BE2C (cell line): ENCODE results near the gene VAV2.
A peak's percentile ranks its signal among the peaks of the same experiment; 100 is the strongest.

Source experiments
- DNase-seq: peaks from one replicate; pipeline ENCODE4 v3.0.0-alpha.2; 2020
- H3K27me3 ChIP-seq: fragments of 250-450 bp; sonication (Bioruptor Pico); 2 replicates; pipeline ENCODE4 v1.5.1; 2020; ENCODE audit warnings: mild to moderate bottlenecking
- H3K36me3 ChIP-seq: fragments of 250-450 bp; sonication (Bioruptor Pico); 2 replicates; pipeline ENCODE4 v1.5.1; 2020; ENCODE audit warnings: mild to moderate bottlenecking
- H3K4me1 ChIP-seq: fragments of 250-450 bp; sonication (Bioruptor Pico); 2 replicates; pipeline ENCODE4 v1.5.1; 2020
- H3K4me3 ChIP-seq: 2 replicates; pipeline ENCODE4 v1.5.1; 2011; ENCODE audit warnings: low read depth, low read length
- H3K9me3 ChIP-seq: fragments of 250-450 bp; sonication (Bioruptor Pico); 2 replicates; pipeline ENCODE4 v1.5.1; 2020
- TF ChIP-seq, protein P1 (sequence below): IDR thresholded peaks from 2 replicates; pipeline ENCODE4 v1.5.1; 2012; ENCODE audit warnings: mild to moderate bottlenecking, low read depth, low read length

VAV2 gene

GRCh38 chr9:133995012-133995896, 3.1 kb upstream of the VAV2 start:
- H3K9me3 ChIP-seq, result no peaks in the 10 kb centered on the region
- H3K4me3 ChIP-seq, result no peak overlapping the region
- TF ChIP-seq, protein P1, sequence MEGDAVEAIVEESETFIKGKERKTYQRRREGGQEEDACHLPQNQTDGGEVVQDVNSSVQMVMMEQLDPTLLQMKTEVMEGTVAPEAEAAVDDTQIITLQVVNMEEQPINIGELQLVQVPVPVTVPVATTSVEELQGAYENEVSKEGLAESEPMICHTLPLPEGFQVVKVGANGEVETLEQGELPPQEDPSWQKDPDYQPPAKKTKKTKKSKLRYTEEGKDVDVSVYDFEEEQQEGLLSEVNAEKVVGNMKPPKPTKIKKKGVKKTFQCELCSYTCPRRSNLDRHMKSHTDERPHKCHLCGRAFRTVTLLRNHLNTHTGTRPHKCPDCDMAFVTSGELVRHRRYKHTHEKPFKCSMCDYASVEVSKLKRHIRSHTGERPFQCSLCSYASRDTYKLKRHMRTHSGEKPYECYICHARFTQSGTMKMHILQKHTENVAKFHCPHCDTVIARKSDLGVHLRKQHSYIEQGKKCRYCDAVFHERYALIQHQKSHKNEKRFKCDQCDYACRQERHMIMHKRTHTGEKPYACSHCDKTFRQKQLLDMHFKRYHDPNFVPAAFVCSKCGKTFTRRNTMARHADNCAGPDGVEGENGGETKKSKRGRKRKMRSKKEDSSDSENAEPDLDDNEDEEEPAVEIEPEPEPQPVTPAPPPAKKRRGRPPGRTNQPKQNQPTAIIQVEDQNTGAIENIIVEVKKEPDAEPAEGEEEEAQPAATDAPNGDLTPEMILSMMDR, result peak; percentile 70
- peaks cover 16% of the 10 kb centered on the region for H3K4me1 ChIP-seq
- no peaks in the 10 kb centered on the region for H3K36me3 ChIP-seq
- peak; percentile 64 for DNase-seq
- no peaks in the 10 kb centered on the region for H3K27me3 ChIP-seq

- Histone ChIP-seq H3K36me3 (no peaks in the 10 kb centered on the region), H3K4me3 (no peak overlapping the region), H3K4me1 (peaks cover 16% of the 10 kb centered on the region), H3K9me3 (no peaks in the 10 kb centered on the region), H3K27me3 (no peaks in the 10 kb centered on the region)
- TF ChIP-seq, protein P1, result peak; percentile 96
- peak; percentile 91 for DNase-seq
Measured at GRCh38 chr9:133994353-133995011, 2.4 kb upstream of the VAV2 start.

DNA sequence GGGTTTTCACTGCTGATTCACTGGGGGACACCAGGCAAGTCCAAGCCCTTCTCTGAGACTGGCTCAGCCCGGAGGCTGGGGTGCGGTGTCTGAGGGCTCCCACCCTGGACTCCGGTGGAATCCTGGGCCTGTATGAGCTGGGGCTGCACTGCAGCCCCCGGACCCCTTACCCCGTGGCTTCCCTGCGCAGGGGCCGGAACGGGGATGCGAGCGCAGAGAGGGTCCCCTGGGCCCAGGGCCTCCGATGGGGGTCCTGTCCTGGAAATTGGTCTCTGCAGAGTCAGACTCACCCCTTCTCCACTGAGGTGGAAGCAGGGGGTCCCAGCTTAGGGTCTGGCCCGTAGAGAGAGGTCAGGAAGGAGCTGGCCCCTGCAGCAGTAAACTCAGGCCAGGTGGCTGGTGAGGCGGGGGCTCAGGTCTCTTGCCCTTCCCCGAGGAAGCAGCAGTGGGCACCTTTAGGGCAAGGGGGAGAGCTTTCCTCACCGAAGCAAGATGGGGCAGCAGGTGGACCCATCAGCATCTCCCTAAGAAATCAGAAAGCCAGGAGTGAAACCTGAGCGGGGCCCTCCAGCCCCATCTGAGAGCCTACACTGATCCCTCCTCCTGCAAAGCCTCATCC, 1.6 kb upstream of the VAV2 start:
- Histone ChIP-seq H3K9me3 (no peaks in the 10 kb centered on the region), H3K27me3 (no peaks in the 10 kb centered on the region), H3K4me1 (peaks cover 16% of the 10 kb centered on the region), H3K36me3 (peaks cover 1% of the 10 kb centered on the region; the same call in 1 of the 2 replicates), H3K4me3 (peak overlapping the region; percentile 84)
- TF ChIP-seq, protein P1, result no peak
- no peak for DNase-seq

- no peaks in the 10 kb centered on the region; the same call in 1 of the 2 replicates for H3K9me3 ChIP-seq
- no peaks in the 10 kb centered on the region for H3K27me3 ChIP-seq
- TF ChIP-seq, protein P1, result peak; percentile 50
- H3K4me3 ChIP-seq, result peak overlapping the region; percentile 84
- peaks cover 19% of the 10 kb centered on the region for H3K4me1 ChIP-seq
- H3K36me3 ChIP-seq, result peaks cover 7% of the 10 kb centered on the region
- peak; percentile 86 for DNase-seq
Measured at GRCh38 chr9:133992780-133993634, 883 bp upstream of the VAV2 start.

GRCh38 chr9:133991214-133991921, 756 bp downstream of the VAV2 start:
- DNase-seq, result no peak
- H3K27me3 ChIP-seq, result no peaks in the 10 kb centered on the region
- peak overlapping the region; percentile 84 for H3K4me3 ChIP-seq
- no peaks in the 10 kb centered on the region; the same call in 1 of the 2 replicates for H3K9me3 ChIP-seq
- peaks cover 8% of the 10 kb centered on the region for H3K36me3 ChIP-seq
- H3K4me1 ChIP-seq, result peaks cover 19% of the 10 kb centered on the region
- TF ChIP-seq, protein P1, result no peak
